H1 (cell line): ENCODE data around the gene KRT5. TPM values are rescaled to one million over a fixed set of nuclear protein-coding genes. Genes with fewer than 3 reads are reported as not detected.

Experiments
- CTCF ChIA-PET: fragments of 300-600 bp; sonication (Branson Sonifier 250); formaldehyde crosslinking; loops from one replicate; lab custom pipeline; 2021; ENCODE audit not compliant: partially characterized antibody; lab: Charles Lee
- POLR2A ChIA-PET: fragments of 300-600 bp; sonication (Branson Sonifier 250); formaldehyde crosslinking; loops from one replicate; lab custom pipeline; 2021; ENCODE audit warnings: inconsistent platforms; ENCODE audit not compliant: partially characterized antibody; lab: Charles Lee
- DNase-seq, 2 experiments: peaks; one replicate each; pipeline versions ENCODE4 v3.0.0 to v3.0.0-alpha.2; 2010 to 2022; ENCODE audit warnings: low spot score in 2 of 2, low read depth in 1 of 2, mixed read lengths in 1 of 2
- FAIRE-seq: peaks from 2 replicates; lab custom pipeline; 2011; peaks lifted over from hg19 to GRCh38; lab: Jason Lieb, UNC
- H2AFZ ChIP-seq: 2 replicates; pipeline ENCODE4 v1.8.1; 2012; ENCODE audit warnings: low read length, inconsistent platforms
- H2AK5ac ChIP-seq: 2 replicates; pipeline ENCODE4 v1.6.1; 2013; ENCODE audit warnings: low read depth, low read length
- H2BK120ac ChIP-seq: replicated peaks from 2 replicates; pipeline ENCODE3; 2013; ENCODE audit warnings: low read depth, low read length, inconsistent platforms
- H2BK12ac ChIP-seq: 2 replicates; pipeline ENCODE4 v1.6.1; 2013; ENCODE audit warnings: low read depth, low read length
- H2BK15ac ChIP-seq: 2 replicates; pipeline ENCODE4 v1.6.1; 2013; ENCODE audit warnings: low read length
- H2BK20ac ChIP-seq: 2 replicates; pipeline ENCODE4 v1.6.1; 2013; ENCODE audit warnings: low read length
- H2BK5ac ChIP-seq: 2 replicates; pipeline ENCODE4 v1.6.1; 2013; ENCODE audit warnings: low read depth, low read length
- H3K14ac ChIP-seq: 2 replicates; pipeline ENCODE4 v1.6.1; 2013; ENCODE audit warnings: inconsistent platforms; ENCODE audit not compliant: insufficient read length
- H3K18ac ChIP-seq: 2 replicates; pipeline ENCODE4 v1.6.1; 2013; ENCODE audit warnings: low read length; ENCODE audit errors: extremely low read depth
- H3K23ac ChIP-seq: 2 replicates; pipeline ENCODE4 v1.6.1; 2013; ENCODE audit warnings: inconsistent platforms; ENCODE audit not compliant: insufficient read length
- H3K23me2 ChIP-seq: 2 replicates; pipeline ENCODE4 v1.6.1; 2013; ENCODE audit warnings: low read depth, low read length
- H3K27ac ChIP-seq: 2 replicates; pipeline ENCODE4 v1.6.1; 2011; ENCODE audit warnings: low read depth, low read length, inconsistent platforms
- H3K27me3 ChIP-seq, 4 experiments: replicated peaks in 1 of 4; 1 replicate in 1 of 4; 2 replicates in 3 of 4; pipeline versions ENCODE4 v1.6.1 to v1.8.1; 2011 to 2013; ENCODE audit warnings: low read length in 3 of 4, mild to moderate bottlenecking in 3 of 4, inconsistent platforms in 2 of 4, mixed read lengths in 2 of 4, moderate library complexity in 1 of 4; ENCODE audit not compliant: control insufficient read depth in 3 of 4, insufficient read depth in 3 of 4; ENCODE audit errors: extremely low read depth in 1 of 4
- H3K36me3 ChIP-seq, 4 experiments: 2 replicates each; pipeline versions ENCODE4 v1.6.1 to v1.8.1; 2011 to 2013; ENCODE audit warnings: mild to moderate bottlenecking in 4 of 4, low read length in 3 of 4, moderate library complexity in 2 of 4, control low read depth in 1 of 4, inconsistent platforms in 1 of 4; ENCODE audit not compliant: insufficient read depth in 4 of 4, control insufficient read depth in 2 of 4
- H3K4ac ChIP-seq: replicated peaks from 2 replicates; pipeline ENCODE3; 2013; ENCODE audit warnings: low read length, low read depth, mixed read lengths, inconsistent platforms; ENCODE audit not compliant: insufficient read length
- H3K4me1 ChIP-seq, 4 experiments: replicated peaks in 1 of 4; 1 replicate in 1 of 4; 2 replicates in 3 of 4; pipeline versions ENCODE4 v1.6.1 to v1.8.1; 2011 to 2013; ENCODE audit warnings: low read length in 3 of 4, inconsistent platforms in 2 of 4, mixed read lengths in 1 of 4; ENCODE audit not compliant: insufficient read depth in 4 of 4, control insufficient read depth in 3 of 4
- H3K4me2 ChIP-seq, 2 experiments: 2 replicates each; pipeline versions ENCODE4 v1.6.1 to v1.8.1; 2011 to 2013; ENCODE audit warnings: low read depth in 2 of 2, low read length in 2 of 2, control low read depth in 1 of 2, inconsistent platforms in 1 of 2, mild to moderate bottlenecking in 1 of 2; ENCODE audit not compliant: insufficient read depth in 1 of 2
- H3K4me3 ChIP-seq, 4 experiments: fragments of 200-600, 300-600 bp in 1 of 4; sonication (generic), shearing (Covaris generic), sonication (Bioruptor Twin) in 1 of 4; 2 replicates each; pipeline versions ENCODE4 v1.5.1 to v1.8.1; 2011 to 2016; ENCODE audit warnings: low read length in 4 of 4, low read depth in 3 of 4, control low read depth in 2 of 4, inconsistent platforms in 2 of 4, mild to moderate bottlenecking in 2 of 4, mixed read lengths in 1 of 4, moderate library complexity in 1 of 4; ENCODE audit not compliant: insufficient read depth in 2 of 4; ENCODE audit errors: extremely low read depth in 1 of 4
- H3K56ac ChIP-seq: replicated peaks from 2 replicates; pipeline ENCODE3; 2013; ENCODE audit warnings: low read depth, mild to moderate bottlenecking, mixed read lengths, low read length, inconsistent platforms; ENCODE audit not compliant: insufficient read length
- H3K79me1 ChIP-seq: 2 replicates; pipeline ENCODE4 v1.6.1; 2013; ENCODE audit warnings: low read depth, low read length, control low read depth
- H3K79me2 ChIP-seq, 2 experiments: 2 replicates each; pipeline versions ENCODE4 v1.6.1 to v1.8.1; 2012 to 2013; ENCODE audit warnings: low read length in 2 of 2, mild to moderate bottlenecking in 2 of 2, inconsistent platforms in 1 of 2; ENCODE audit not compliant: insufficient read depth in 2 of 2, control insufficient read depth in 1 of 2
- H3K9ac ChIP-seq, 4 experiments: replicated peaks in 1 of 4; 1 replicate in 1 of 4; 2 replicates in 3 of 4; pipeline versions ENCODE4 v1.6.1 to v1.8.1; 2011 to 2013; ENCODE audit warnings: low read depth in 3 of 4, low read length in 3 of 4, control low read depth in 2 of 4, mild to moderate bottlenecking in 2 of 4, moderate library complexity in 2 of 4, inconsistent platforms in 1 of 4; ENCODE audit errors: extremely low read depth in 1 of 4
- H3K9me3 ChIP-seq, 2 experiments: 2 replicates each; pipeline versions ENCODE4 v1.6.1 to v1.8.1; 2012 to 2013; ENCODE audit warnings: mild to moderate bottlenecking in 2 of 2, moderate library complexity in 2 of 2, control low read depth in 1 of 2, inconsistent platforms in 1 of 2, low read depth in 1 of 2, low read length in 1 of 2, mixed read lengths in 1 of 2; ENCODE audit not compliant: insufficient read depth in 2 of 2
- H4K20me1 ChIP-seq, 2 experiments: replicated peaks in 1 of 2; 2 replicates each; pipeline versions ENCODE3 to v1.8.1; 2011 to 2013; ENCODE audit warnings: inconsistent platforms in 2 of 2, low read length in 2 of 2, mild to moderate bottlenecking in 1 of 2; ENCODE audit not compliant: insufficient read depth in 2 of 2, control insufficient read depth in 1 of 2
- H4K5ac ChIP-seq: 2 replicates; pipeline ENCODE4 v1.6.1; 2013; ENCODE audit warnings: low read length, low read depth, mixed read lengths, inconsistent platforms; ENCODE audit not compliant: insufficient read length
- H4K8ac ChIP-seq: 2 replicates; pipeline ENCODE4 v1.8.0; 2013; ENCODE audit warnings: mild to moderate bottlenecking, moderate library complexity, low read length, inconsistent platforms; ENCODE audit not compliant: insufficient read depth; ENCODE audit errors: extremely low read depth
- H4K91ac ChIP-seq: replicated peaks from 2 replicates; pipeline ENCODE3; 2013; ENCODE audit warnings: low read length, mixed read lengths, inconsistent platforms; ENCODE audit not compliant: insufficient read length
- EZH2 ChIP-seq: fragments of 200-600 bp; sonication (generic); IDR thresholded peaks from 2 replicates; pipeline ENCODE4 v1.7.1; 2012; ENCODE audit warnings: low read depth, mild to moderate bottlenecking, moderate library complexity, low read length, inconsistent platforms; ENCODE audit not compliant: severe bottlenecking
- POLR2AphosphoS5 ChIP-seq: IDR thresholded peaks from 2 replicates; pipeline ENCODE4 v1.6.1; 2011; ENCODE audit warnings: low read depth, low read length
- SIN3A ChIP-seq, 2 experiments: IDR thresholded peaks in 1 of 2; conservative IDR thresholded peaks in 1 of 2; 2 replicates each; pipeline ENCODE4 v1.6.1; 2011 to 2012; ENCODE audit warnings: low read length in 2 of 2, improper control_type of control experiment in 1 of 2, low read depth in 1 of 2, mild to moderate bottlenecking in 1 of 2
- SIX5 ChIP-seq: IDR thresholded peaks from 2 replicates; pipeline ENCODE4 v1.6.1; 2011; ENCODE audit warnings: mild to moderate bottlenecking, low read depth, low read length
- SP2 ChIP-seq: IDR thresholded peaks from 2 replicates; pipeline ENCODE4 v1.6.1; 2012; ENCODE audit warnings: mild to moderate bottlenecking, low read length, inconsistent platforms
- SRF ChIP-seq: IDR thresholded peaks from 2 replicates; pipeline ENCODE4 v1.6.1; 2011; ENCODE audit warnings: mild to moderate bottlenecking, low read depth, low read length, moderate library complexity
- TAF7 ChIP-seq: optimal IDR thresholded peaks from 2 replicates; pipeline ENCODE3; 2011; ENCODE audit warnings: low read depth, mild to moderate bottlenecking, inconsistent platforms, low read length, moderate library complexity, borderline replicate concordance
- WGBS, 2 experiments: shearing (Covaris generic) in 1 of 2; methylation state at CpG; one replicate each; pipeline versions ENCODE4 v1.1.6 to v1.1.7; 2013 to 2015; ENCODE audit warnings: low lambda C conversion rate in 2 of 2, mixed read lengths in 2 of 2, inconsistent platforms in 1 of 2, low coverage in 1 of 2, missing lambda C conversion rate in 1 of 2; ENCODE audit not compliant: insufficient replicate concordance in 2 of 2, insufficient coverage in 1 of 2, insufficient read length in 1 of 2; ENCODE audit errors: extremely low coverage in 1 of 2, missing lambda C conversion rate in 1 of 2; 5-methylcytosine and 5-hydroxymethylcytosine counted together
- polyA plus RNA-seq, 7 experiments: library from polyadenylated mRNA; depleted of rRNA in 3 of 7; stranded (reverse) in 5 of 7; unstranded in 2 of 7; fragments of >200 nt in 5 of 7; fragments of 200-250 nt in 2 of 7; gene quantifications; 1 replicate in 5 of 7; 2 replicates in 1 of 7; 4 replicates in 1 of 7; pipeline versions ENCODE4 v1.2.1 to v1.2.3, GENCODE V29; 2011 to 2013; ENCODE audit warnings: missing spikeins in 2 of 7, mixed read lengths in 2 of 7
- total RNA-seq: library from RNA; stranded (reverse); fragmentation: NEBNext Ultra II Directional; extraction: Animal tissue kit (Norgen Biotek cat#: 25700); gene quantifications from 2 replicates; pipeline ENCODE4 v1.2.1, GENCODE V29; 2021

Gene KRT5
- total and polyA plus RNA-seq, 2 of the 8 experiments (the other 6 are each of a cell fraction or from before 2014, with no cell fraction given): 0.18 TPM; not detected in 1

GRCh38 chr12:52487211-52487610 lies 33.0 kb downstream of the KRT5 start:
- Histone ChIP-seq H3K4ac (no peak overlapping the region), H3K79me2 (no peaks in the 10 kb centered on the region), H3K9me3 (no peaks in the 10 kb centered on the region), H4K91ac (no peak overlapping the region), H2BK12ac (no peak overlapping the region), H3K4me3 (no peak overlapping the region), H4K8ac (no peak overlapping the region), H4K5ac (no peak overlapping the region), H4K20me1 (no peaks in the 10 kb centered on the region), H3K56ac (no peak overlapping the region), H3K18ac (no peak overlapping the region), H3K27me3 (no peaks in the 10 kb centered on the region), H3K23ac (no peak overlapping the region), H3K4me1 (no peaks in the 10 kb centered on the region), H3K79me1 (no peaks in the 10 kb centered on the region), H3K36me3 (no peaks in the 10 kb centered on the region), H3K4me2 (no peak overlapping the region), H2BK5ac (no peak overlapping the region), H2BK20ac (no peak overlapping the region), H3K14ac (no peak overlapping the region), H2BK15ac (no peak overlapping the region), H3K23me2 (no peaks in the 10 kb centered on the region), H2AFZ (no peak overlapping the region), H2AK5ac (no peak overlapping the region), H3K27ac (no peak overlapping the region), H2BK120ac (no peak overlapping the region), H3K9ac (no peak overlapping the region)
- DNase-seq: no peak
- TF ChIP-seq SRF (no peak), SP2 (no peak), POLR2AphosphoS5 (no peak), SIN3A (conservative IDR thresholded peaks at IDR 0.05 in 1 of 2, IDR thresholded peaks at IDR 0.05 in 1 of 2; ENCODE audit: low read depth in 1 of 2, low read length in 2 of 2) (no peak), EZH2 (no peak), TAF7 (no peak), SIX5 (no peak)
- WGBS, 2 experiments: 52% methylated on average over 1 of the region's 1 CpG; no CpG with 5 or more reads in 1 of the 2 experiments
- no peak for FAIRE-seq
- ChIA-PET POLR2A (no interaction called here), CTCF (no interaction called here)
